Smooth muscle cell (in vitro differentiated cells): ENCODE data around the gene KCNJ18. TPM values are rescaled to one million over a fixed set of nuclear protein-coding genes. Genes with fewer than 3 reads are reported as not detected.
"Not testable (repeated sequence)": the region's sequence is repeated elsewhere in the genome, so short reads cannot be mapped to it uniquely, and the experiment has no call there.

Source experiments
- DNase-seq: peaks from one replicate; lab custom pipeline; 2025; ENCODE audit not compliant: unreplicated experiment; lab: John Stamatoyannopoulos, UW
- H2AFZ ChIP-seq: fragments of 200-600 bp; sonication (generic); 2 replicates; pipeline ENCODE4 v1.6.0; 2016; ENCODE audit warnings: antibody characterized with exemption, low read depth, mild to moderate bottlenecking
- H3F3A ChIP-seq: fragments of 200-600 bp; sonication (generic); 2 replicates; pipeline ENCODE4 v1.6.0; 2017; ENCODE audit warnings: antibody characterized with exemption, low read depth
- H3K27ac ChIP-seq: fragments of 200-600 bp; sonication (generic); 2 replicates; pipeline ENCODE4 v1.5.1; 2016; ENCODE audit warnings: low read depth, mild to moderate bottlenecking
- H3K27me3 ChIP-seq: fragments of 200-600 bp; sonication (generic); 2 replicates; pipeline ENCODE4 v1.6.1; 2016; ENCODE audit warnings: low read depth, mild to moderate bottlenecking
- H3K36me3 ChIP-seq: fragments of 200-600 bp; sonication (generic); 2 replicates; pipeline ENCODE4 v1.5.1; 2016; ENCODE audit warnings: low read depth
- H3K4me1 ChIP-seq: fragments of 200-600 bp; sonication (generic); 2 replicates; pipeline ENCODE4 v1.5.1; 2016; ENCODE audit warnings: low read depth
- H3K4me2 ChIP-seq: fragments of 200-600 bp; sonication (generic); 2 replicates; pipeline ENCODE4 v1.6.0; 2016; ENCODE audit warnings: mild to moderate bottlenecking
- H3K4me3 ChIP-seq: fragments of 200-600 bp; sonication (generic); 2 replicates; pipeline ENCODE4 v1.5.1; 2016; ENCODE audit warnings: mild to moderate bottlenecking
- H3K79me2 ChIP-seq: fragments of 200-600 bp; sonication (generic); 2 replicates; pipeline ENCODE4 v1.6.0; 2016; ENCODE audit warnings: low read depth, mild to moderate bottlenecking
- H3K9ac ChIP-seq: fragments of 200-600 bp; sonication (generic); 2 replicates; pipeline ENCODE4 v1.6.0; 2016; ENCODE audit warnings: low read depth
- H3K9me3 ChIP-seq: fragments of 200-600 bp; sonication (generic); replicated peaks from 2 replicates; pipeline ENCODE4 v1.5.1; 2016; ENCODE audit warnings: low read depth
- H4K20me1 ChIP-seq: fragments of 200-600 bp; sonication (generic); 2 replicates; pipeline ENCODE4 v1.6.0; 2016; ENCODE audit warnings: low read depth
- CTCF ChIP-seq: fragments of 200-600 bp; sonication (generic); IDR thresholded peaks from 2 replicates; pipeline ENCODE4 v1.5.1; 2017; ENCODE audit warnings: borderline replicate concordance, mild to moderate bottlenecking, antibody characterized with exemption; ENCODE audit not compliant: insufficient read depth, poor library complexity, severe bottlenecking
- WGBS: methylation state at CpG from one replicate; pipeline ENCODE4 v1.1.7; 2016; ENCODE audit warnings: low lambda C conversion rate; 5-methylcytosine and 5-hydroxymethylcytosine counted together
- polyA plus RNA-seq: library from polyadenylated mRNA; unstranded; fragments of >200 nt; fragmentation: Nextera tagmentation; extraction: Ambion mirVana; gene quantifications from 2 replicates; pipeline ENCODE4 v1.2.1, GENCODE V29; 2016
- total RNA-seq: library from RNA; depleted of rRNA; stranded (reverse); fragments of >200 nt; gene quantifications from 2 replicates; pipeline ENCODE4 v1.2.3, GENCODE V29; 2014

The KCNJ18 gene
- total and polyA plus RNA-seq, 2 experiments from 2014 or later: not detected

GRCh38 chr17:21679256-21680146 lies 12.8 kb upstream of the KCNJ18 start:
- peaks cover 7% of the 10 kb centered on the region for H3K9me3 ChIP-seq
- no peaks in the 10 kb centered on the region for H3K27me3 ChIP-seq
- no peaks in the 10 kb centered on the region for H3K36me3 ChIP-seq
- TF ChIP-seq CTCF: no peak
- no peaks in the 10 kb centered on the region for H4K20me1 ChIP-seq
- no peak overlapping the region for H2AFZ ChIP-seq
- H3K4me1 ChIP-seq: no peaks in the 10 kb centered on the region
- no peak overlapping the region for H3K9ac ChIP-seq
- no peak for DNase-seq
- H3F3A ChIP-seq: no peaks in the 10 kb centered on the region
- H3K27ac ChIP-seq: no peak overlapping the region
- H3K4me2 ChIP-seq: no peak overlapping the region
- 88% methylated on average over 62 of the region's 62 CpGs for WGBS
- no peak overlapping the region for H3K4me3 ChIP-seq
- H3K79me2 ChIP-seq: no peaks in the 10 kb centered on the region

- Histone ChIP-seq H3K4me1 (no peaks in the 10 kb centered on the region), H2AFZ (no peak overlapping the region), H3K9ac (no peak overlapping the region), H3K27ac (no peak overlapping the region), H3K4me3 (no peak overlapping the region), H3K4me2 (no peak overlapping the region), H3K27me3 (no peaks in the 10 kb centered on the region), H4K20me1 (no peaks in the 10 kb centered on the region), H3K79me2 (no peaks in the 10 kb centered on the region), H3K9me3 (peaks cover 7% of the 10 kb centered on the region), H3K36me3 (no peaks in the 10 kb centered on the region), H3F3A (no peaks in the 10 kb centered on the region)
- TF ChIP-seq CTCF: no peak
- WGBS: 79% methylated on average over 19 of the region's 19 CpGs
- DNase-seq: no peak
Observed at GRCh38 chr17:21680366-21680765, 12.0 kb upstream of the KCNJ18 start.

GRCh38 chr17:21680850-21681351 lies 11.4 kb upstream of the KCNJ18 start:
- H3K4me3 ChIP-seq, H2AFZ ChIP-seq, H4K20me1 ChIP-seq, H3K79me2 ChIP-seq, H3K9me3 ChIP-seq, H3K36me3 ChIP-seq, H3F3A ChIP-seq, H3K9ac ChIP-seq, H3K27me3 ChIP-seq, H3K27ac ChIP-seq, H3K4me1 ChIP-seq, H3K4me2 ChIP-seq, DNase-seq: not testable (repeated sequence)
- WGBS: 88% methylated on average over 42 of the region's 42 CpGs

GRCh38 chr17:21681576-21681975 lies 10.7 kb upstream of the KCNJ18 start:
- not testable (repeated sequence) for H3K79me2 ChIP-seq, H2AFZ ChIP-seq, H3K36me3 ChIP-seq, H3K4me2 ChIP-seq, H3K9me3 ChIP-seq, H3K27me3 ChIP-seq, H3K4me3 ChIP-seq, H3K4me1 ChIP-seq, H3K27ac ChIP-seq, H3F3A ChIP-seq, H4K20me1 ChIP-seq, H3K9ac ChIP-seq, DNase-seq
- 81% methylated on average over 20 of the region's 20 CpGs for WGBS

- not testable (repeated sequence) for H3K4me2 ChIP-seq, H3K4me3 ChIP-seq, H3K27me3 ChIP-seq, H3K4me1 ChIP-seq, H3K9me3 ChIP-seq, H3K79me2 ChIP-seq, H3K9ac ChIP-seq, H3K36me3 ChIP-seq, H3F3A ChIP-seq, H4K20me1 ChIP-seq, H3K27ac ChIP-seq, H2AFZ ChIP-seq, DNase-seq
- 95% methylated on average over 31 of the region's 36 CpGs for WGBS
Observed at GRCh38 chr17:21682130-21682529, 10.2 kb upstream of the KCNJ18 start.

- not testable (repeated sequence) for H3K36me3 ChIP-seq, DNase-seq, H3K4me2 ChIP-seq, H3F3A ChIP-seq, H3K79me2 ChIP-seq, H4K20me1 ChIP-seq, H3K4me3 ChIP-seq, H3K27me3 ChIP-seq, H3K9ac ChIP-seq, H2AFZ ChIP-seq, H3K4me1 ChIP-seq, H3K27ac ChIP-seq, H3K9me3 ChIP-seq
- 82% methylated on average over 33 of the region's 46 CpGs for WGBS
Observed at GRCh38 chr17:21683142-21683712, 9.1 kb upstream of the KCNJ18 start.

- not testable (repeated sequence) for H3K27ac ChIP-seq, H2AFZ ChIP-seq, H3K4me1 ChIP-seq, H3K9me3 ChIP-seq, H3K27me3 ChIP-seq, H3K36me3 ChIP-seq, H3K9ac ChIP-seq, H4K20me1 ChIP-seq, H3K4me3 ChIP-seq, H3F3A ChIP-seq, H3K4me2 ChIP-seq, DNase-seq, H3K79me2 ChIP-seq
- WGBS: 72% methylated on average over 16 of the region's 18 CpGs
Observed at GRCh38 chr17:21683897-21684296, 8.4 kb upstream of the KCNJ18 start.
